Measurements from ENCODE around the gene COL19A1.

DNA sequence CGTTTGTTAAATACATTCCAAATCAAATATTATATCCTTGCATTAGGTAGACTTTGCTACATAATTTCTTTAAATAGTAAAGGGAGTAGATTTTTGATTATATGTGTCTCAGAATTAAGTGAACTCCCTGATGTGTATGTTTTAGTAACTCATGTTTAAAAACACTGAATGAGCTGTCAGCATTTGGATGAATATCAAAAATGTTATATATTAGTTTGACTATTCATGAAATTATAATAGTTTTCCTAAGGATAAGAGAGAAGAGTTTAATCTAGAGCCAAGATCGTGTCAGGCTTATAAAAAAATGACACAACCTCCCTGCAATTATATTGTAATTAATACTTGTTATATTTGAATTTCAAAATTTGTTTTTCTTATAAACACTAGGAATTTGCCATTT lies 195.2 kb downstream of the COL19A1 start:
- TF ChIP-seq, protein P1, sequence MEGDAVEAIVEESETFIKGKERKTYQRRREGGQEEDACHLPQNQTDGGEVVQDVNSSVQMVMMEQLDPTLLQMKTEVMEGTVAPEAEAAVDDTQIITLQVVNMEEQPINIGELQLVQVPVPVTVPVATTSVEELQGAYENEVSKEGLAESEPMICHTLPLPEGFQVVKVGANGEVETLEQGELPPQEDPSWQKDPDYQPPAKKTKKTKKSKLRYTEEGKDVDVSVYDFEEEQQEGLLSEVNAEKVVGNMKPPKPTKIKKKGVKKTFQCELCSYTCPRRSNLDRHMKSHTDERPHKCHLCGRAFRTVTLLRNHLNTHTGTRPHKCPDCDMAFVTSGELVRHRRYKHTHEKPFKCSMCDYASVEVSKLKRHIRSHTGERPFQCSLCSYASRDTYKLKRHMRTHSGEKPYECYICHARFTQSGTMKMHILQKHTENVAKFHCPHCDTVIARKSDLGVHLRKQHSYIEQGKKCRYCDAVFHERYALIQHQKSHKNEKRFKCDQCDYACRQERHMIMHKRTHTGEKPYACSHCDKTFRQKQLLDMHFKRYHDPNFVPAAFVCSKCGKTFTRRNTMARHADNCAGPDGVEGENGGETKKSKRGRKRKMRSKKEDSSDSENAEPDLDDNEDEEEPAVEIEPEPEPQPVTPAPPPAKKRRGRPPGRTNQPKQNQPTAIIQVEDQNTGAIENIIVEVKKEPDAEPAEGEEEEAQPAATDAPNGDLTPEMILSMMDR (IDR thresholded peaks at IDR 0.05): no peak
- TF ChIP-seq POLR2A (IDR thresholded peaks at IDR 0.05): no peak
